B cell (primary cell): ENCODE measurements around the gene ERBB4. TPM values are rescaled to one million over a fixed set of nuclear protein-coding genes. Genes with fewer than 3 reads are reported as not detected.

Source experiments
- ATAC-seq: fragments of 200-7000 bp; cut with Tn5 transposase; one replicate; pipeline ENCODE4 v1.10.0; 2021; ENCODE audit warnings: low read depth, mild to moderate bottlenecking, moderate number of reproducible peaks, moderate library complexity
- CTCF ChIA-PET: fragments of 350-600 bp; sonication (Branson Sonifier 250); formaldehyde crosslinking; loops from one replicate; lab custom pipeline; 2021; ENCODE audit warnings: antibody characterized with exemption, inconsistent platforms; lab: Charles Lee
- POLR2A ChIA-PET: fragments of 350-600 bp; sonication (Branson Sonifier 250); formaldehyde crosslinking; loops from one replicate; lab custom pipeline; 2021; ENCODE audit warnings: antibody characterized with exemption; lab: Charles Lee
- DNase-seq: peaks from one replicate; pipeline ENCODE4 v3.0.0; 2013
- H2AFZ ChIP-seq: 2 replicates; pipeline ENCODE4 v1.6.1; 2012; ENCODE audit warnings: mild to moderate bottlenecking, low read depth, low read length; ENCODE audit not compliant: insufficient read depth, poor library complexity, severe bottlenecking
- H3K27ac ChIP-seq, 2 donors: 1 replicate in 1 of 2; 2 replicates in 1 of 2; pipeline ENCODE4 v1.5.1; 2012 to 2013; ENCODE audit warnings: low read length in 2 of 2, mild to moderate bottlenecking in 2 of 2, moderate library complexity in 1 of 2
- H3K27me3 ChIP-seq, 4 experiments: fragments of 200-600 bp in 1 of 4; sonication (generic) in 1 of 4; replicated peaks in 1 of 4; 1 replicate in 2 of 4; 2 replicates in 2 of 4; pipeline versions ENCODE4 v1.6.1 to v1.7.0; 2013 to 2016; ENCODE audit warnings: low read length in 3 of 4, mild to moderate bottlenecking in 2 of 4, mixed read lengths in 1 of 4, moderate library complexity in 1 of 4; ENCODE audit not compliant: insufficient read depth in 4 of 4, control insufficient read depth in 3 of 4; ENCODE audit errors: control extremely low read depth in 1 of 4
- H3K36me3 ChIP-seq, 2 experiments: replicated peaks in 1 of 2; 1 replicate in 1 of 2; 2 replicates in 1 of 2; pipeline versions ENCODE4 v1.6.1 to v1.7.1; 2013; ENCODE audit warnings: low read length in 1 of 2; ENCODE audit not compliant: insufficient read depth in 2 of 2, control insufficient read depth in 1 of 2; ENCODE audit errors: control extremely low read depth in 1 of 2, extremely low read depth in 1 of 2
- H3K4me1 ChIP-seq, 2 donors: fragments of 200-600 bp in 1 of 2; sonication (generic) in 1 of 2; 1 replicate in 1 of 2; 2 replicates in 1 of 2; pipeline versions ENCODE4 v1.5.1 to v1.6.1; 2013 to 2017; ENCODE audit warnings: low read length in 2 of 2; ENCODE audit not compliant: control insufficient read depth in 2 of 2, insufficient read depth in 2 of 2
- H3K4me2 ChIP-seq: replicated peaks from 2 replicates; pipeline ENCODE3; 2012; ENCODE audit warnings: mild to moderate bottlenecking, low read depth, low read length; ENCODE audit not compliant: poor library complexity, severe bottlenecking
- H3K4me3 ChIP-seq, 5 experiments: fragments of 200-600 bp in 1 of 5; sonication (generic) in 1 of 5; 1 replicate in 3 of 5; 2 replicates in 2 of 5; pipeline versions ENCODE4 v1.5.1 to v1.7.0; 2011 to 2016; ENCODE audit warnings: low read length in 4 of 5, mild to moderate bottlenecking in 4 of 5, low read depth in 2 of 5, control low read depth in 1 of 5, moderate library complexity in 1 of 5; ENCODE audit not compliant: insufficient read depth in 1 of 5; ENCODE audit errors: control extremely low read depth in 1 of 5, extremely low read depth in 1 of 5
- H3K79me2 ChIP-seq: fragments of 200-600 bp; sonication (generic); one replicate; pipeline ENCODE4 v1.6.0; 2016; ENCODE audit warnings: low read length; ENCODE audit not compliant: control insufficient read depth, insufficient read depth
- H3K9ac ChIP-seq: fragments of 200-600 bp; sonication (generic); 2 replicates; pipeline ENCODE4 v1.6.1; 2017; ENCODE audit warnings: mild to moderate bottlenecking, low read length, moderate library complexity
- H3K9me3 ChIP-seq, 3 donors: one replicate each; pipeline versions ENCODE4 v1.6.1 to v1.7.1; 2013; ENCODE audit warnings: low read length in 2 of 3; ENCODE audit not compliant: control insufficient read depth in 2 of 3, insufficient read depth in 1 of 3; ENCODE audit errors: control extremely low read depth in 1 of 3
- H4K20me1 ChIP-seq: 2 replicates; pipeline ENCODE4 v1.6.0; 2012; ENCODE audit warnings: mild to moderate bottlenecking, low read length; ENCODE audit not compliant: insufficient read depth, control insufficient read depth, poor library complexity, severe bottlenecking
- H3K27ac Mint-ChIP-seq: one replicate; pipeline ENCODE4 v1.8.0; 2021; ENCODE audit warnings: mixed read lengths
- H3K27me3 Mint-ChIP-seq: one replicate; pipeline ENCODE4 v1.8.0; 2021; ENCODE audit warnings: mixed read lengths
- H3K4me1 Mint-ChIP-seq: one replicate; pipeline ENCODE4 v1.8.0; 2021; ENCODE audit warnings: mixed read lengths
- H3K4me3 Mint-ChIP-seq: one replicate; pipeline ENCODE4 v1.8.0; 2021; ENCODE audit warnings: mixed read lengths
- H3K9me3 Mint-ChIP-seq: one replicate; pipeline ENCODE4 v1.8.0; 2022; ENCODE audit warnings: mixed read lengths; ENCODE audit not compliant: insufficient read depth
- EZH2 ChIP-seq: IDR thresholded peaks from 2 replicates; pipeline ENCODE4 v1.6.1; 2012; ENCODE audit warnings: borderline replicate concordance, low read depth, mild to moderate bottlenecking, moderate library complexity, low read length; ENCODE audit not compliant: insufficient read depth, poor library complexity, severe bottlenecking
- WGBS: methylation state at CpG from one replicate; pipeline ENCODE4 v1.1.5; 2013; ENCODE audit warnings: missing lambda C conversion rate; ENCODE audit not compliant: insufficient coverage; 5-methylcytosine and 5-hydroxymethylcytosine counted together
- intact Hi-C: fragments of 100-400 bp; cut with micrococcal nuclease; formaldehyde crosslinking; loops from one replicate; pipeline ENCODE4 v1.10.0; 2022
- polyA plus RNA-seq: library from polyadenylated mRNA; depleted of rRNA; stranded (reverse); fragments of >200 nt; gene quantifications from 2 replicates; pipeline ENCODE4 v1.2.3, GENCODE V29; 2012
- total RNA-seq, 2 donors: library from RNA; stranded (reverse); fragments of 120-200 nt in 1 of 2; gene quantifications; 1 replicate in 1 of 2; 2 replicates in 1 of 2; pipeline versions ENCODE4 v1.2.3 to v1.2.4, GENCODE V29; 2013 to 2022
- TF ChIP-seq, protein P1 (sequence below): fragments of 200-600 bp; IDR thresholded peaks from one replicate; pipeline ENCODE4 v1.8.0; 2022; ENCODE audit warnings: antibody characterized with exemption, mild to moderate bottlenecking

ERBB4 gene
- total and polyA plus RNA-seq, 2 donors (not counting 1 experiment from before 2014, with no cell fraction given) = not detected

GRCh38 chr2:212379103-212379502, 159.5 kb downstream of the ERBB4 start:
- POLR2A ChIA-PET = no interaction called here
- no CpG with 5 or more reads among the region's 3 CpGs for WGBS

DNA sequence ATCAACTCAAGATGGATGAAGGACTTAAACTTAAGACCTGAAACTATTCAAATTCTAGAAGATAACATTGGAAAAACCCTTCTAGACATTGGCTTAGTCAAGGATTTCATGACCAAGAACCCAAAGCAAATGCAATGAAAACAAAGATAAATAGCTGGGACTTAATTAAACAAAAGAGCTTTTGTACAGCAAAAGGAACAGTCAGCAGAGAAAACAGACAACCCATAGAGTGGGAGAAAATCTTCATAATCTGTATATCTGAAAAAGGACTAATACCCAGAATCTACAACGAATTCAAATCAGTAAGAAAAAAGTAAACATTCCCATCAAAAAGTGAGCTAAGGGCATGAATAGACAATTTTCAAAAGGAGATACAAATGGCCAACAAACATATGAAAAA, 171.2 kb downstream of the ERBB4 start:
- CTCF ChIA-PET = no interaction called here
- intact Hi-C loops = no loop called here
- no CpG with 5 or more reads among the region's 1 CpG for WGBS
- no peak overlapping the region for H3K27ac ChIP-seq
- POLR2A ChIA-PET = no interaction called here
- H4K20me1 ChIP-seq = no peaks in the 10 kb centered on the region
- Mint-ChIP-seq H3K27me3 (no peaks in the 10 kb centered on the region), H3K4me1 (no peaks in the 10 kb centered on the region), H3K27ac (no peak overlapping the region), H3K4me3 (no peak overlapping the region), H3K9me3 (peaks cover 4% of the 10 kb centered on the region)
- H3K4me1 ChIP-seq = no peaks in the 10 kb centered on the region
- no peak overlapping the region for H2AFZ ChIP-seq
- ATAC-seq (no peak), DNase-seq (no peak)
- H3K9ac ChIP-seq = no peak overlapping the region
- TF ChIP-seq, protein P1, sequence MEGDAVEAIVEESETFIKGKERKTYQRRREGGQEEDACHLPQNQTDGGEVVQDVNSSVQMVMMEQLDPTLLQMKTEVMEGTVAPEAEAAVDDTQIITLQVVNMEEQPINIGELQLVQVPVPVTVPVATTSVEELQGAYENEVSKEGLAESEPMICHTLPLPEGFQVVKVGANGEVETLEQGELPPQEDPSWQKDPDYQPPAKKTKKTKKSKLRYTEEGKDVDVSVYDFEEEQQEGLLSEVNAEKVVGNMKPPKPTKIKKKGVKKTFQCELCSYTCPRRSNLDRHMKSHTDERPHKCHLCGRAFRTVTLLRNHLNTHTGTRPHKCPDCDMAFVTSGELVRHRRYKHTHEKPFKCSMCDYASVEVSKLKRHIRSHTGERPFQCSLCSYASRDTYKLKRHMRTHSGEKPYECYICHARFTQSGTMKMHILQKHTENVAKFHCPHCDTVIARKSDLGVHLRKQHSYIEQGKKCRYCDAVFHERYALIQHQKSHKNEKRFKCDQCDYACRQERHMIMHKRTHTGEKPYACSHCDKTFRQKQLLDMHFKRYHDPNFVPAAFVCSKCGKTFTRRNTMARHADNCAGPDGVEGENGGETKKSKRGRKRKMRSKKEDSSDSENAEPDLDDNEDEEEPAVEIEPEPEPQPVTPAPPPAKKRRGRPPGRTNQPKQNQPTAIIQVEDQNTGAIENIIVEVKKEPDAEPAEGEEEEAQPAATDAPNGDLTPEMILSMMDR = no peak
- no peak for TF ChIP-seq EZH2
- H3K79me2 ChIP-seq = no peaks in the 10 kb centered on the region
- H3K4me3 ChIP-seq = no peak overlapping the region
- no peaks in the 10 kb centered on the region for H3K36me3 ChIP-seq
- H3K27me3 ChIP-seq = no peaks in the 10 kb centered on the region
- no peak overlapping the region for H3K4me2 ChIP-seq
- H3K9me3 ChIP-seq = no peaks in the 10 kb centered on the region

More at GRCh38 chr2:212379103-212379502, 159.5 kb downstream of the ERBB4 start:
- H3K9ac ChIP-seq = no peak overlapping the region
- no peak for ATAC-seq
- DNase-seq = no peak
- H3K79me2 ChIP-seq = no peaks in the 10 kb centered on the region
- no peak overlapping the region for H3K4me3 Mint-ChIP-seq
- H3K36me3 ChIP-seq = no peaks in the 10 kb centered on the region
- H2AFZ ChIP-seq = no peak overlapping the region
- no peak overlapping the region for H3K27ac ChIP-seq
- no peaks in the 10 kb centered on the region for H3K9me3 ChIP-seq
- H3K27me3 Mint-ChIP-seq = no peaks in the 10 kb centered on the region
- H3K4me1 Mint-ChIP-seq = no peaks in the 10 kb centered on the region
- no peak overlapping the region for H3K4me2 ChIP-seq
- no peaks in the 10 kb centered on the region for H3K4me1 ChIP-seq
- TF ChIP-seq, protein P1 = no peak
- no peak for TF ChIP-seq EZH2
- H3K4me3 ChIP-seq = no peak overlapping the region
- intact Hi-C loops = no loop called here
- no peaks in the 10 kb centered on the region for H3K9me3 Mint-ChIP-seq
- H3K27me3 ChIP-seq = no peaks in the 10 kb centered on the region
- no peaks in the 10 kb centered on the region for H4K20me1 ChIP-seq
- no peak overlapping the region for H3K27ac Mint-ChIP-seq
- CTCF ChIA-PET = no interaction called here
